ENCODE results near the gene NACA.

NACA gene

DNA sequence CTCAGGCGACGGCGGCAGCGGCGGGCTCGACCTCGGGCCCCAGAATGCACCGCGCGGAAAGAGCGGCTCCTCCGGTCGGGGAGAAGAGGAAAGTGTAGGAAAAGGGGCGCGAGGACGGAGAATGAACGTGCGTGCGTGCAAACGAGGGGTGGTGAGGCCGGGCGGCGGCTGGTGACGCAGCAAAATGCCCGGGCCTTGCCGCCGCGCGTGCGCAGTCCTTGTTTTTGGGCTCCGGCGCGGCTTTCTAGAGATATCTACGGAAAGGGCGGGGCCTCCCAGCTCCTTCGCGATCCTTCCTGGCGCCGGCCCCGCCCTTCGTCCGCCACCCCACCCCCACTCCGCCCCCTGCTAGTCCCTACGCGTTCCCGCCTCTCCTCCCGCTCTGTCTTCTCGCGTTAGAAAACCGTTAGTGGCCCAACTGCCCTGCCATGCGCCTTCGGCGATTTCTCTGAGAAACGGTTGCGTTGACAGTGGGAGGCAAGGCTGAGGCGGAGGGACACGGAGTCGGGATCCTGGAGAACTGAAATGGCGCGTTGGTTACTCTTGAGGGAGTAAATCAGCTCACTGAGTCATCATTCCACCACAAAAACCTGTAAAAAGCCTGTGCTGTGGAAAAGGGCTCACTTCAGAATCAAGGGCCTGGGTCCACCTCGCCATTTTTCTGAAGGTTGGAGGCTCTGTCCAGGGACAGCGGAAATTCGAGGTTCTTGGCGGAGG is 36.8 kb downstream of the NACA start, which contains the start of gene PTGES3 (continued):
- TF ChIP-seq, protein P1, sequence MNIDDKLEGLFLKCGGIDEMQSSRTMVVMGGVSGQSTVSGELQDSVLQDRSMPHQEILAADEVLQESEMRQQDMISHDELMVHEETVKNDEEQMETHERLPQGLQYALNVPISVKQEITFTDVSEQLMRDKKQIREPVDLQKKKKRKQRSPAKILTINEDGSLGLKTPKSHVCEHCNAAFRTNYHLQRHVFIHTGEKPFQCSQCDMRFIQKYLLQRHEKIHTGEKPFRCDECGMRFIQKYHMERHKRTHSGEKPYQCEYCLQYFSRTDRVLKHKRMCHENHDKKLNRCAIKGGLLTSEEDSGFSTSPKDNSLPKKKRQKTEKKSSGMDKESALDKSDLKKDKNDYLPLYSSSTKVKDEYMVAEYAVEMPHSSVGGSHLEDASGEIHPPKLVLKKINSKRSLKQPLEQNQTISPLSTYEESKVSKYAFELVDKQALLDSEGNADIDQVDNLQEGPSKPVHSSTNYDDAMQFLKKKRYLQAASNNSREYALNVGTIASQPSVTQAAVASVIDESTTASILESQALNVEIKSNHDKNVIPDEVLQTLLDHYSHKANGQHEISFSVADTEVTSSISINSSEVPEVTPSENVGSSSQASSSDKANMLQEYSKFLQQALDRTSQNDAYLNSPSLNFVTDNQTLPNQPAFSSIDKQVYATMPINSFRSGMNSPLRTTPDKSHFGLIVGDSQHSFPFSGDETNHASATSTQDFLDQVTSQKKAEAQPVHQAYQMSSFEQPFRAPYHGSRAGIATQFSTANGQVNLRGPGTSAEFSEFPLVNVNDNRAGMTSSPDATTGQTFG (tag by site-specific recombination; IDR thresholded peaks at IDR 0.05; ENCODE audit: borderline replicate concordance), result no peak
- TF ChIP-seq ZIC2 (tag by site-specific recombination; IDR thresholded peaks at IDR 0.05), result peak; percentile 69
- TF ChIP-seq ZNF239 (tag by site-specific recombination; IDR thresholded peaks at IDR 0.05), result no peak
- TF ChIP-seq ZNF155 (tag by site-specific recombination; IDR thresholded peaks at IDR 0.05), result no peak
- peak; percentile 93 for TF ChIP-seq ZNF366 (tag by site-specific recombination; conservative IDR thresholded peaks at IDR 0.05)
- peak; percentile 83 for TF ChIP-seq ZNF610 (tag by site-specific recombination; IDR thresholded peaks at IDR 0.05; ENCODE audit: borderline replicate concordance)
- no peak for TF ChIP-seq ZNF707 (tag by site-specific recombination; IDR thresholded peaks at IDR 0.05)
- TF ChIP-seq ZNF560 (tag by site-specific recombination; IDR thresholded peaks at IDR 0.05; ENCODE audit: borderline replicate concordance), result no peak
- TF ChIP-seq, protein P2, sequence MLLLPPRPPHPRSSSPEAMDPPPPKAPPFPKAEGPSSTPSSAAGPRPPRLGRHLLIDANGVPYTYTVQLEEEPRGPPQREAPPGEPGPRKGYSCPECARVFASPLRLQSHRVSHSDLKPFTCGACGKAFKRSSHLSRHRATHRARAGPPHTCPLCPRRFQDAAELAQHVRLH (tag by site-specific recombination; IDR thresholded peaks at IDR 0.05), result 0 out of 2 replicates have a peak, but pooled peaks have one; percentile 11
- no peak for TF ChIP-seq ZNF140 (tag by site-specific recombination; IDR thresholded peaks at IDR 0.05)
- peak; percentile 82 for TF ChIP-seq SP2 (tag by site-specific recombination; IDR thresholded peaks at IDR 0.05)
- TF ChIP-seq ZNF274 (IDR thresholded peaks at IDR 0.05; ENCODE audit: low read length), result no peak
- TF ChIP-seq ZNF274 (tag by site-specific recombination; IDR thresholded peaks at IDR 0.05; ENCODE audit: borderline replicate concordance), result no peak
- TF ChIP-seq ZNF521 (tag by site-specific recombination; IDR thresholded peaks at IDR 0.05), result no peak
- TF ChIP-seq PRDM10 (tag by site-specific recombination; IDR thresholded peaks at IDR 0.05), result peak; percentile 86
- TF ChIP-seq KLF16 (tag by site-specific recombination; IDR thresholded peaks at IDR 0.05), result peak; percentile 30; the same call in 1 of the 2 replicates
- no peak for TF ChIP-seq GLI2 (tag by site-specific recombination; IDR thresholded peaks at IDR 0.05; ENCODE audit: borderline replicate concordance, low read depth)
- TF ChIP-seq, protein P3, sequence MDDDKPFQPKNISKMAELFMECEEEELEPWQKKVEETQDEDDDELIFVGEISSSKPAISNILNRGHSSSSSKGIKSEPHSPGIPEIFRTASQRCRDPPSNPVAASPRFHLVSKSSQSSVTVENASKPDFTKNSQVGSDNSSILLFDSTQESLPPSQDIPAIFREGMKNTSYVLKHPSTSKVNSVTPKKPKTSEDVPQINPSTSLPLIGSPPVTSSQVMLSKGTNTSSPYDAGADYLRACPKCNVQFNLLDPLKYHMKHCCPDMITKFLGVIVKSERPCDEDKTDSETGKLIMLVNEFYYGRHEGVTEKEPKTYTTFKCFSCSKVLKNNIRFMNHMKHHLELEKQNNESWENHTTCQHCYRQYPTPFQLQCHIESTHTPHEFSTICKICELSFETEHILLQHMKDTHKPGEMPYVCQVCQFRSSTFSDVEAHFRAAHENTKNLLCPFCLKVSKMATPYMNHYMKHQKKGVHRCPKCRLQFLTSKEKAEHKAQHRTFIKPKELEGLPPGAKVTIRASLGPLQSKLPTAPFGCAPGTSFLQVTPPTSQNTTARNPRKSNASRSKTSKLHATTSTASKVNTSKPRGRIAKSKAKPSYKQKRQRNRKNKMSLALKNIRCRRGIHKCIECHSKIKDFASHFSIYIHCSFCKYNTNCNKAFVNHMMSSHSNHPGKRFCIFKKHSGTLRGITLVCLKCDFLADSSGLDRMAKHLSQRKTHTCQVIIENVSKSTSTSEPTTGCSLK (tag by site-specific recombination; IDR thresholded peaks at IDR 0.05), result no peak
- peak; percentile 84 for TF ChIP-seq ZFHX2 (tag by site-specific recombination; conservative IDR thresholded peaks at IDR 0.05)
- peak; percentile 56; the same call in 1 of the 2 replicates for TF ChIP-seq WT1 (tag by site-specific recombination; IDR thresholded peaks at IDR 0.05)
- TF ChIP-seq ZNF138 (tag by site-specific recombination; IDR thresholded peaks at IDR 0.05; ENCODE audit: borderline replicate concordance), result no peak
- TF ChIP-seq ZBTB11 (tag by site-specific recombination; conservative IDR thresholded peaks at IDR 0.05; ENCODE audit: low read depth), result peak; percentile 13; the same call in 1 of the 2 replicates
- TF ChIP-seq EGR2 (tag by site-specific recombination; IDR thresholded peaks at IDR 0.05; ENCODE audit: low read depth), result peak; percentile 89
- TF ChIP-seq HOXC10 (CRISPR knock-in tag; IDR thresholded peaks at IDR 0.05), result no peak
- 0 out of 2 replicates have a peak, but pooled peaks have one; percentile 22 for TF ChIP-seq ZNF623 (tag by site-specific recombination; IDR thresholded peaks at IDR 0.05)
- TF ChIP-seq ZNF529 (tag by site-specific recombination; IDR thresholded peaks at IDR 0.05; ENCODE audit: insufficient replicate concordance), result no peak
- peak; percentile 87 for TF ChIP-seq ZNF629 (tag by site-specific recombination; IDR thresholded peaks at IDR 0.05)
- peak; percentile 54 for TF ChIP-seq SP7 (tag by site-specific recombination; IDR thresholded peaks at IDR 0.05)

Measured in HEK293 (cell line).